DMS79 treated with DMSO at 0.1 percent for 48 hours (cell line): Measurements from ENCODE around the gene VIL1.
A peak's percentile ranks its signal among the peaks of the same experiment; 100 is the strongest.

Experiments
- DNase-seq: peaks from one replicate; lab custom pipeline; 2025; lab: John Stamatoyannopoulos, UW

Gene VIL1

DNA sequence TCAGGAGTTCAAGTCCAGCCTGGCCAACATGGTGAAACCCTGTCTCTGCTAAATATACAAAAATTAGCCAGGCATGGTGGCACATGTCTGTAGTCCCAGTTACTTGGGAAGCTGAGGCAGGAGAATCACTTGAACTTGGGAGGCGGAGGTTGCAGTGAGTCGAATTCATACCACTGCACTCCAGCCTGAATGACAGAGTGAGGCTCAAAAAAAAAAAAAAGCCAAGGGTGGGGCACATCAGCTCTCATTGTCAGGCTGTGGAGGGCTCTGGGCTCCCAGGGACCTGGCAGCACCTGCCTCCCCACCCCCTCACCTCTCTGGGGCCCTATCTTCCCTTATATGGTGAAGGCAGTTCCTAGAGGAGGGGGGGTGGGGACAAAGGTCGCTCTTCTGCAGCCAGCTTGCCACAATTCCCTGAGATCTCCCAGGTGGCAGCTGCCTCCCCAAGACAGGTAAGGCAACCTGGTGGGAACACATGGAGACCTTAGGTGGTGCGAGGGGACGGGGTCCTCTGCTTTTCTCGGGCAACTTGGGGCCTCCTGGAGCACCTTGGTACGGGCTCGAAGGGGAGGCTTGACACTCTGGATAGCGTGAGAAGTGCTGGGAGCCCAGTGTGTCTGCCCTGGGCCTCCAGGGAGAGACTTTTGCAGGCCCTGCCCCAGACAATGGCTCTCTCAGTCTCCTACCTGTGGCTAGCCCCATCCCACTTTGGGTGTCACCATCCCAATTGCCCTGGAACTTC lies at the start of gene VIL1:
Gene VIL1, plus strand, starts transcription at position 407 of the 742 bp plus-strand sequence. CDS start 4,656 bp downstream, outside the sequence.
- no peak for DNase-seq

DNA sequence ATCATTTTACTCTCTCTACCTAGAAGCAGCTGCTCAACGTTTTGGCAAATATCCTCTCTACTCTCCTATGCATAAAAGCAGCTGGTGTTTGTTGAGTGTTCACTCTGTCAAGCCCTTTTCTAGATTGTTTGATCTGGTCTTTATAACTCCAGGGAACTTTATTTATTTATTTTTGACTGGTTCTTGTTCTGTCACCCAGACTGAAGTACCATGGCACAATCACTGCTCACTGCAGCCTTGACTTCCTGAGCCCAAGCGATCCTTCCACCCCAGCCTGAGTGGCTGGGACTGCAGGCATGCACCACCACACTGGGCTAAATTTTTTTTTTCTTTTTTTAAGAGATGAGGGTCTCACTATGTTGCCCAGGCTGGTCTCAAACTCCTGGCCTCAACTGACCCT lies 49.6 kb upstream of the VIL1 start:
- DNase-seq, result peak; percentile 54

DNA sequence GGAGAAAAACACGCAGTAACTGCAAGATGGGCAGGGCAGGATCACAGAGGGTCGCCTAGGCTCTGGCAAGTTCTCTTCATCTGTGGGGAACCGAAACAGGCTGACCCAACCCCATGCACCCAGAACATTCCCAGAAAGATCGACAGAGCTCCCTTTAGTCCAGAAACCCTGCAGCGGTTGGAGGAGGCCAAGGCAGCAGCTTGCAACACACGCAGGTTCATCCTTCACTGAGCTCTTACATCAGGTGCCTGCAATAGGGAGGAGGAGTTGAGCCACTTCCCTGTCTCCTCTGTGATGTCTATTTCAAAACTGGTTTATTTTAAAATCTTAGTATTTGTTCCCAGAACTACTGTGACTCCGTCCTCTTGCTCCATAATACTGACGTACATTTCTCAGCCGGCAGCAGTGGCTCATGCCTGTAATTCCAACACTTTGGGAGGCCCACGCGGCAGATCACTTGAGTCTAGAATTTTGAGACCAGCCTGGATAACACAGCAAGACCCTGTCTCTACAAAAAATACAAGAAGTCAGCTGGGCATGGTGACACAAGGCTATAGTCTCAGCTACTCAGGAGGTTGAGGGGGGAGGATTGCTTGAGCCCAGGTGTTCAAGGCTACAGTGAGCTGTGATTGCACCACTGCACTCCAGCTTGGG lies 48.4 kb upstream of the VIL1 start:
- no peak for DNase-seq

DNA sequence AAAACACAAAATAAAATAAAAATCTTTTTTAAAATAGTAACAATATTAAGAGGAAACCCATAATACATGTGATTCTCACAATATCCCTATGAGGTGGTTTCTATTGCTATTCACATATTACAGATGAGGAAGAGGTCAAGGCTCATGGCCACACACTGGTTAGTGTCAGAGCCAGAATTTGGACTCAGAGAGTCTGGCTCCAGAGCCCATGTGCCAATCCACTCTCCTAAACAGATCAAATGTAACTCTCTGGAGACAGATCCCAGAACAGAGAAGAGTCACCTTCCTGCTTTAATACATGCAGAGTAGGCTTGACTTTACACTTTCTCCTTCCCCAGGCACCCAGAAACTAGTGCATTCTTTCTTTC lies 47.0 kb upstream of the VIL1 start:
- no peak for DNase-seq

DNA sequence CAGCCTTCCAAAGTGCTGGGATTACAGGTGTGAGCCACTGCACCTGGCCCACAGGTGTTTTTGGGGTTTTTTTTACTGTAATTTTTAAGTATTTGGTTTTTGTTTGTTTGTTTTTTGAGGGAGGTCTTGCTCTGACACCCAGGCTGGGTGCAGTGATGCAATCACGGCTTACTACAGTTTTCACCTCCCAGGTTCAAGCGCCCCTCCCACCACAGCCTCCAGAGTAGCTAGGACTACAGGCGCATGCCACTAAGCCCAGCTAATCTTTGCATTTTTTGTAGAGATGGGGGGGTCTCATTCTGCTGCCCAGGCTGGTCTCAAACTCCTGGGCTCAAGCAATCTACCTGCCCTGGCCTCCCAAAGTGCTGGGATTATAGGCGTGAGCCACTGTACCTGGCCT lies 44.1 kb upstream of the VIL1 start:
- DNase-seq, result no peak

DNA sequence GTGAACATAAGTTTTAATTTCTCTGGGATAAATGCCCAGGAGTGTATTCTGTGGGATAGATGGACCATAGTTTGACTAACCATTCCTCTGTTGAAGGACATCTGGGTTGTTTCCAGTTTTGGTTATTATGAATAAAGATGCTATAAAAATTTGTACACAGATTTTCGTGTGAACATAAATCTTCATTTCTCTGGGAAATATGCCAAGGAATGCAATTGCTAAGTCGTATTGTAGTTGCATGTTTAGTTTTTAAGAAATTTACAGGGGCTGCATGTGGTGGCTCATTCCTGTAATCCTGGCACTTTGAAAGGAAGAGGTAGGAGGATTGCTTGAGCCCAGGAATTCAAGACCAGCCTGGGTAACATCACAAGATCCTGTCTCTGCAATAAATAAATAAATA lies 43.7 kb upstream of the VIL1 start:
- DNase-seq, result no peak

DNA sequence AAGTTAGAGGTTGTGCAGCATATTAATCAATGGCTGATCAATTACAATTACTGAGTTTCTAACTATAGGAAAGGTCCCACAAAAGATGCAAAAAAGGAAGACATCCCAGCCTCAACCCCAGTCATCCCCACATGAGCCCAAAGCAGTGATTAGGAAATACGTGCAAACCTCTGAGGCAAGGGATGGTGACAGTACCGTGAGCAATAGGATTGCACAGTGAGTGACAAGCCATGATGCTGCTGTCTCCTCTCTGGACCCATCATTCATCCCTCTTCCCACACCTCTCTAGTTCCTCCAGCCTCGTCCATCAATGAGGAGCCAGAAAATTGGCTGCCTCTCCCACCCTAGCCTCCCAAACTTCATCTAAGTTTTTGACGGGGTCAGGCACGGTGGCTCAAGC lies 40.9 kb upstream of the VIL1 start:
- DNase-seq, result no peak

DNA sequence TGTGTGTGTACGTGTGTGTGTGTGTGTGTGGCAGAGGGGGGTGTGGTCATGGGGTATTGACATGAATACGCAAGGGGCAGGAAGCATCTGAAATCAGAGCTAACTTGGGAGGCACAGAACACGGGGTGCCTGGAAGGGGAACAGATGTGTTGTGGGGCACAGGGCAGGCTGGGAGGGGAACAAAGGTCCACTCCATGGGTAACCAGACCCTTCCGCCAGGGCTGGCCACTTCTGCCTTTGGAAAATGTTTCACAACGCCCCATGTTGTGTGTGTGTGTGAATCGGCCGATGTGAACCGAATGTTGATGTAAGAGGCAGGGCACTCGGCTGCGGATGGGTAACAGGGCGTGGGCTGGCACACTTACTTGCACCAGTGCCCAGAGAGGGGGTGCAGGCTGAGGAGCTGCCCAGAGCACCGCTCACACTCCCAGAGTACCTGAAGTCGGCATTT lies 37.0 kb upstream of the VIL1 start, which contains the start of gene SLC11A1:
Gene SLC11A1, plus strand, starts transcription at position 358 of the 451 bp plus-strand sequence. CDS start 96 bp downstream, outside the sequence.
- no peak for DNase-seq

DNA sequence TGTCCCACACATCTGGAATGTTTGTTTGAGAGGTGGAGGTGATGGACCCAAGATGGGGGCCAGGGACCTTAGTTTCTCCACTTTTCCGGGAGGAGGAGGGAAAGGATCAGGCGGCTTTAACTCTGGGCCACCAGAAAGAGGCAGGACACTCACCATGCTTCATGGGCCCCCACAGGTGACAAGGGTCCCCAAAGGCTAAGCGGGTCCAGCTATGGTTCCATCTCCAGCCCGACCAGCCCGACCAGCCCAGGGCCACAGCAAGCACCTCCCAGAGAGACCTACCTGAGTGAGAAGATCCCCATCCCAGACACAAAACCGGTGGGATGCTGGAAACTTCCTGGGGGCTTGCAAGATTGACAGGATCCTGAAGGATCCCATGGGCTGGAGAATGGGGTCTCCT lies 36.1 kb upstream of the VIL1 start:
- DNase-seq, result no peak

DNA sequence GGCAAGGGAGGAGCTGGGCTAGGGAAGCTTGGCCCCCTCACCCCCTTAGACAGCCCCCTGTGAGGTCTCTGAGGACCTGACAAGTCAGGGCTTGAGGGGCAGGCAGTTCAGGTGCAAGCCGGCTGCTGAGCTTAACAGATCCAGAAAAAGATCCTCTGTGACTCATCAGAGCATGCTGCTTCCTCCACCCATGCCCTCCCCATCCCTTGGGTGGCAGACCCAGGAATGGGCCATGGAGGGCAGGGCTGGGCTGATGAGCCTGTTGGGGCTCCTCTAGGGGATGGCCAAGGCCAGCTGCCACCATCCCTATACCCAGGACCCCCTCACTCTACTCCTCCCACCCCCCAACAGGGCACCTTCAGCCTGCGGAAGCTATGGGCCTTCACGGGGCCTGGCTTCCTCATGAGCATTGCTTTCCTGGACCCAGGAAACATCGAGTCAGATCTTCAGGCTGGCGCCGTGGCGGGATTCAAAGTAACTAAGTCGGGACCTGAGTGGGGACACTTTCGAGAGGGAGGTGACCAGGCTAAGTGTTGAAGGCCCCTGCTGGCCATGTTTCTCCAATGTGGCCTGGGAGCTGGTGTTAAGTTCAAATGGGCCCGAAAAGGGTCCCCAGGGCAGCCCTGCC lies 34.9 kb upstream of the VIL1 start:
- DNase-seq, result no peak

DNA sequence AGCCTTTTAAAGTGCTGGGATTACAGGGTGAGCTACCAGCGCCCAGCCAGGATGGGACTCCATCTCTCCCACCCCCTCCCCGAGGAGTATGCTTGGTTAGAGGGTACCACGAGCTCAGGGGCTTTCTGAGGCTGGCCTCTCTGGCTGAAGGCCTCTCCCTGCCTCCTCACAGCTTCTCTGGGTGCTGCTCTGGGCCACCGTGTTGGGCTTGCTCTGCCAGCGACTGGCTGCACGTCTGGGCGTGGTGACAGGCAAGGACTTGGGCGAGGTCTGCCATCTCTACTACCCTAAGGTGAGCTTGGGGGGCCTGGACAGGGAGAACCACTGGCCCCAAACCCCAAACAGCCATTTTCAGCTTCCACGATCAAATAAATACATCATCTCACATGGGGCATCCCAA lies 33.9 kb upstream of the VIL1 start:
- DNase-seq, result no peak

DNA sequence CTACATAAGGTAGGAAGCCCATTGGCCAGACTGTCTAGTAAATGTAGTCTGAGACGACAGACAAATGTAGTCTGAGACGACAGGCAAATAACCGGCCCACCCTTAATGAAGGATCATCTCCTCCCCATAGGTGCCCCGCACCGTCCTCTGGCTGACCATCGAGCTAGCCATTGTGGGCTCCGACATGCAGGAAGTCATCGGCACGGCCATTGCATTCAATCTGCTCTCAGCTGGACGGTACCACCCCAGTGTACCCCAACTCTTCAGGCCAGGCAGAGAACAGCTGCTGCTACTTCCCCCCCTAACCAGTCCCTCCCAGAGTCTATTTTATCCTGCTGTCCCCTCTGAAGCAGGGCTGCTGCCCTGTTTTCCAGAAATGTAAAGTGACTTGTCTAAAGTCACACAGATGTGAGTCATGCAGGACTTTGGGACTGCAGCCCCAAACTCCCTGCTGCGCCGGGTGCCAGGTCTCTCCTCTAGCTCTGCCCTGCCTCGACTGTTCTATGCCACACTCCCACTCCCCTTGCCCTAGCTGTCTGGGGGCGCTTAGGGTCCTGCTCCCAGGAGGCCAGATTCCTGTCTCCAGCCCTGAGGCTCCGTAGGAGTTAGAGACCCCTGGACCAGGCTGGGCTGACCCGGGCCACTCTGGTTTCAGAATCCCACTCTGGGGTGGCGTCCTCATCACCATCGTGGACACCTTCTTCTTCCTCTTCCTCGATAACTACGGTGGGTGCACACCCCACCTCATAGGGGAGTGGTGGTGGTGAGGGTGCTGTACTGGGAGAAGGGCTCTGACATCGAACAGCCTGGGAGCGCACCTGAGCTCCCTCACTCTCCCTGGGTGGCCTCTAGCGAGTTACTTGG lies 32.2 kb upstream of the VIL1 start:
- no peak for DNase-seq

DNA sequence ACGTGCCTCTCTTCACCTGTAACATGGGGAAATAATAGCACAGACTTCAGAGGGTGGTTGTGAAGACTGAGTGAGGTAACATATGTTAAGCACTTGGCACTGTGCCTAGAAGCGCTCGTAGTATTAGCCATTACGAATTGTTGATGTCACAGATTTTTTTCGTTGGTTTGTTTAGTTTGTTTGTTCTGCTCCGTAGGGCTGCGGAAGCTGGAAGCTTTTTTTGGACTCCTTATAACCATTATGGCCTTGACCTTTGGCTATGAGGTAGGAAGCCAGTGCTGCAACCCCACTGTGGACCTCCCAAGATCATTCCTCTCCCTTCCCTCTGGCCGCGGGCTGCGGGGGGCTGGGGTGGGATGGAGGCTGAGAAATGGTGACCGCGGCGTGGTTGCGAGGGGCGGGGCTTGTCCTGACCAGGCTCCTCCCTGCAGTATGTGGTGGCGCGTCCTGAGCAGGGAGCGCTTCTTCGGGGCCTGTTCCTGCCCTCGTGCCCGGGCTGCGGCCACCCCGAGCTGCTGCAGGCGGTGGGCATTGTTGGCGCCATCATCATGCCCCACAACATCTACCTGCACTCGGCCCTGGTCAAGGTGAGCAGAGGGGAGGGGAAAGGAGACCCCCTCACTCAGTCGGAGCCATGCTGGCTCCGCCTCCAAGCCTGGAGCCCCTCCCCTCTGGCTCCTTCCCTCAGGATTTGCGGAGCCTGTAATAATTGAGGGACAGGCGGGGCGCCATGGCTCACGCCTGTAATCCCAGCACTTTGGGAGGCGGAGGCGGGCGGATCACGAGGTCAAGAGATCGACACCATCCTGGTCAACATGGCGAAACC lies 31.3 kb upstream of the VIL1 start:
- peak; percentile 67 for DNase-seq

DNA sequence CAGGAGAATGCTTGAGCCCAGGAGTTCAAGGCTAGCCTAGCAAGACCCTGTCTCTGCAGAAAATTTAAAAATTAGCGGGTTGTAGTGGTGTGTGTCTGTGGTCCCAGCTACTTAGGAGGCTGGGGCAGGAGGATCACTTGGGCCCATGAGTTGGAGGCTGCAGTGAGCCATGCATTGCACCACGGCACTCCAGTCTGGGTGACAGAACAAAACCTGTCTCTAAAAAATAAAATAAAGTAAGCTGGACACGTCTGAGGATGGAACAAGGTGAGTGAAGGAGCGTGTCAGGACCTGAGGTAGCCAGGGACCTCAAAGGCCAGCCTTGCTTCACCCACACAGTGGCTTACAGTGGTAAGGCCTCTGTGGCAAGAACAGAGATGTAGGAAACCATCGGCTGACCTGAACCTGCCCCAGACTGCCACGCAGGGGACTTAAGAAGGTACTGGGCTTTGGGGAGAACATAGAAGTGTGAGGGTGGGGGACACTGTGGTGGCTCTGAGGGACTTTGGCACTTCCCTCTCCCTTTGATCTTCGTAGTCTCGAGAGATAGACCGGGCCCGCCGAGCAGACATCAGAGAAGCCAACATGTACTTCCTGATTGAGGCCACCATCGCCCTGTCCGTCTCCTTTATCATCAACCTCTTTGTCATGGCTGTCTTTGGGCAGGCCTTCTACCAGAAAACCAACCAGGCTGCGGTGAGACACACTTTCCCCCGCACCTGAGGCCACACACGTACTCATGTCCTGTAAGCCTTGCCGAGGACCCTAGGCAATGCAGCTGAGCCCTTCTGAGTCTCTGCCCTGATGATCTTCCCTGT lies 29.4 kb upstream of the VIL1 start:
- DNase-seq, result no peak

DNA sequence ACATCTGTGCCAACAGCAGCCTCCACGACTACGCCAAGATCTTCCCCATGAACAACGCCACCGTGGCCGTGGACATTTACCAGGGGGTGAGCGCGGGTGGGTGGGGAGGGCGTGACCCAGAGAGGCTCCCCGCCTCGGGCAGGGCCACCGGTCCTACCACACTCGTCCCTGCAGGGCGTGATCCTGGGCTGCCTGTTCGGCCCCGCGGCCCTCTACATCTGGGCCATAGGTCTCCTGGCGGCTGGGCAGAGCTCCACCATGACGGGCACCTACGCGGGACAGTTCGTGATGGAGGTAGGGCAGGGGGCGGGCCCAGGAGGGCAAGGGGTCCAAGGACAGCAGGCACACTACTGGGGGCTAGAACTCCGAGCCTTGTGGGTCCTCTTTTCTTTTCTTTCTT lies 27.7 kb upstream of the VIL1 start:
- DNase-seq, result no peak

DNA sequence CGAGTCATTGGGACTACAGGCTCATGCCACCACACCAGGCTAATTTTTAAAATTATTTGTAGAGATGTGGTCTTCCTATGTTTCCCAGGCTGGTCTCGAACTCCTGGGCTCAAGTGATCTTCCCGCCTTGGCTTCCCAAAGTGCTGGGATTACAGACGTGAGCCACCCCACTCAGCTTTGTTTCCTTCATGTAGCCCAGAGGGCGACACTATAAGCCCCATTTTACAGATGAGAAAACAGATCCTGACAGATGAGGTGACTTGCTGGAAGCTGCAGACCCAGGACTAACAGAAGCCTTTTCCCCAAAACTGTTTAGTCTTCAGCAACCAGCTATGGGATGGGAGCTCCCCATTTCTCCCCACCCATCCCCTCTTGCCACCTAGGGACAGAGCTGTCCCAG lies 26.5 kb upstream of the VIL1 start:
- DNase-seq, result no peak

DNA sequence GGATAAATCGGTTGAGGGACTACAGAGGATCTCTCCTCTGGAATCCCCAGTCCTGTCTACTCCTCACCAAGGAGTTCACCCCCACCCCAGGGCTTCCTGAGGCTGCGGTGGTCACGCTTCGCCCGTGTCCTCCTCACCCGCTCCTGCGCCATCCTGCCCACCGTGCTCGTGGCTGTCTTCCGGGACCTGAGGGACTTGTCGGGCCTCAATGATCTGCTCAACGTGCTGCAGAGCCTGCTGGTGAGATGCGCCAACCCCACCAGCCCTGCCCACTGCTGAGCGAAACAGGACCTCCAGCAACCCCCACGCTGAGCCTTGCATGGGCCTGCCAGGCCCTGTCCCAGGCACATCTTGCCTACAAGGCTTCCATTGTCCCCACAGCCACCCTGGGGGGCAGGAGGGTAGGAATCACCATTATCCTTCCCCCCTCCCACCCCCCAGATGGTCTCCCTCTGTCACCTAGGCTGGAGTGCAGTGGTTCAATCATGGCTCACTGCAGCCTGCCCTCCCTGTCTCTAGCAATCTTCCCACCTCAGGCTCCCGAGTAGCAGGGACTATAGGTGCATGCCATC lies 25.9 kb upstream of the VIL1 start:
- no peak for DNase-seq

DNA sequence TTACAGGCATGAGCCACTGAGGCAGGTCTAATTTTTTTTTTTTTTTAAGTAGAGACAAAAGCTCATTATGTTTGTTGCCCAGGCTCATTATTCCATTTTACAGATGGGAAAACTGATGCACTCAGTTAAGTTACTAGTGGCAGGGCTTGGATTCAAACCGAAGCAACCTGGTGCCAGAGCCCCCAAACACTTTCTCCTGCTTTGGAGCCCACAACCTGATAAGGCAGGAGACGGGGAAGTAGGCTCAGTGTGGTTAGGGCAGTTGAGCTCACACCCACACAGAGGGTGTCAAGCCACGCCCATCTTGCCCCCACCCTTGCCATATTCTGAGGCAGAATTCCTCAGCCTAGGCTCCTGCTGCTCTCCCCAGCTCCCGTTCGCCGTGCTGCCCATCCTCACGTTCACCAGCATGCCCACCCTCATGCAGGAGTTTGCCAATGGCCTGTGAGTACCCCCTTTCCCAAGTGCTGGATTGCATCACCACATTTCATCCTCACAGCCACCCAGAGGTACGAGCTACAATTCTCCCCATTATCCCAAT lies 25.1 kb upstream of the VIL1 start:
- no peak for DNase-seq

DNA sequence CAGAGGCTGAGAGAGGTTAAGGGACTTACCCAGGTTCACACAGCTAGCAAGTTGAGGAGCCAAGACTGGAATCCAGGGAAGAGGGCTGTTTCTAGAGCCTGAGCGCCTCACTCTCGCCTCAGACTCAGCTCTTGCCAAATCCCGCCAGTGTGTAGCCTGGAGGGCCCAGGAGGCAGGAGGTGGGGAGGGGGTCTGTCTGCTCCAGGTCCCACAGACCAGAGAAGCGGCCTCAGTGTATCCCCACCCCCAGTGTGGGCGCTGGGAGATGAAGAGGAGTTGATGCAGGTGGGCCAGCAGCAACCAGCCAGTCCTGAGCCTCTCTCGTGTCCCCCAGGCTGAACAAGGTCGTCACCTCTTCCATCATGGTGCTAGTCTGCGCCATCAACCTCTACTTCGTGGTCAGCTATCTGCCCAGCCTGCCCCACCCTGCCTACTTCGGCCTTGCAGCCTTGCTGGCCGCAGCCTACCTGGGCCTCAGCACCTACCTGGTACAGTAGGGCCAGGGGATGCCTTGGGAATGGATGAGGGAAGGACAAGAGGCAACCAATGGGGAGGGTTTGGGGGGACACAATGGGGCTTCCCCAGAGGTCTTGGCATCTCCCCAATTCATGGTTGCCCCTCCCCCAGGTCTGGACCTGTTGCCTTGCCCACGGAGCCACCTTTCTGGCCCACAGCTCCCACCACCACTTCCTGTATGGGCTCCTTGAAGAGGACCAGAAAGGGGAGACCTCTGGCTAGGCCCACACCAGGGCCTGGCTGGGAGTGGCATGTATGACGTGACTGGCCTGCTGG lies 24.4 kb upstream of the VIL1 start:
- no peak for DNase-seq
